ENCODE data around the gene HCFC1R1. TPM values are rescaled to one million over a fixed set of nuclear protein-coding genes. Genes with fewer than 3 reads are reported as not detected.

Gene HCFC1R1
- total RNA-seq, 1 donor from 2014 or later = 48.5 TPM

DNA sequence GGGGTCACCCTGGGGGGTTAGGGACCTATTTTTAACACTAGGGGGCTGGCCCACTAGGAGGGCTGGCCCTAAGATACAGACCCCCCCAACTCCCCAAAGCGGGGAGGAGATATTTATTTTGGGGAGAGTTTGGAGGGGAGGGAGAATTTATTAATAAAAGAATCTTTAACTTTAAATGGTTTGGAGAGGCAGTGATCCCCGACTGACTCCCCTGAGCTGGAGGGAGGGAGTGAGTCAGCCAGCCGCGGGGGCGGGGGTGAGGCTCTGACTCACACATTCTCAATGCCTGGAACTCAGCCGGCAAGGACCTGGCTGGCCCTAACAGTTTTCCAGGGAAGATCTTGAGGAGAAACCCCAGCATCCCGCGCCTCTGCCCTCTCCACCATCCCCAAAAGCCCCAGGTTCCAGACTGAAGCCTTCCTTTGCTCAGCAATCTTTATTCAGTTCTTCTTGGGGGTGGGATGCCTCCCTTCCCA is 1.5 kb downstream of the HCFC1R1 start:
- TF ChIP-seq, protein P1, sequence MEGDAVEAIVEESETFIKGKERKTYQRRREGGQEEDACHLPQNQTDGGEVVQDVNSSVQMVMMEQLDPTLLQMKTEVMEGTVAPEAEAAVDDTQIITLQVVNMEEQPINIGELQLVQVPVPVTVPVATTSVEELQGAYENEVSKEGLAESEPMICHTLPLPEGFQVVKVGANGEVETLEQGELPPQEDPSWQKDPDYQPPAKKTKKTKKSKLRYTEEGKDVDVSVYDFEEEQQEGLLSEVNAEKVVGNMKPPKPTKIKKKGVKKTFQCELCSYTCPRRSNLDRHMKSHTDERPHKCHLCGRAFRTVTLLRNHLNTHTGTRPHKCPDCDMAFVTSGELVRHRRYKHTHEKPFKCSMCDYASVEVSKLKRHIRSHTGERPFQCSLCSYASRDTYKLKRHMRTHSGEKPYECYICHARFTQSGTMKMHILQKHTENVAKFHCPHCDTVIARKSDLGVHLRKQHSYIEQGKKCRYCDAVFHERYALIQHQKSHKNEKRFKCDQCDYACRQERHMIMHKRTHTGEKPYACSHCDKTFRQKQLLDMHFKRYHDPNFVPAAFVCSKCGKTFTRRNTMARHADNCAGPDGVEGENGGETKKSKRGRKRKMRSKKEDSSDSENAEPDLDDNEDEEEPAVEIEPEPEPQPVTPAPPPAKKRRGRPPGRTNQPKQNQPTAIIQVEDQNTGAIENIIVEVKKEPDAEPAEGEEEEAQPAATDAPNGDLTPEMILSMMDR (IDR thresholded peaks at IDR 0.05; ENCODE audit: borderline replicate concordance) = no peak
- H3K4me3 ChIP-seq = peak overlapping the region; percentile 83
- H3K4me1 ChIP-seq = peaks cover 62% of the 10 kb centered on the region
- peak; percentile 88 for DNase-seq
- no peaks in the 10 kb centered on the region for H3K9me3 ChIP-seq (replicated peaks)
- intact Hi-C loops (cut with micrococcal nuclease) = no loop called here
- H3K36me3 ChIP-seq = peaks cover 22% of the 10 kb centered on the region
- H3K27me3 ChIP-seq (ENCODE audit: low read depth) = peaks cover 20% of the 10 kb centered on the region
- peak overlapping the region; percentile 98 for H3K27ac ChIP-seq (replicated peaks)

DNA sequence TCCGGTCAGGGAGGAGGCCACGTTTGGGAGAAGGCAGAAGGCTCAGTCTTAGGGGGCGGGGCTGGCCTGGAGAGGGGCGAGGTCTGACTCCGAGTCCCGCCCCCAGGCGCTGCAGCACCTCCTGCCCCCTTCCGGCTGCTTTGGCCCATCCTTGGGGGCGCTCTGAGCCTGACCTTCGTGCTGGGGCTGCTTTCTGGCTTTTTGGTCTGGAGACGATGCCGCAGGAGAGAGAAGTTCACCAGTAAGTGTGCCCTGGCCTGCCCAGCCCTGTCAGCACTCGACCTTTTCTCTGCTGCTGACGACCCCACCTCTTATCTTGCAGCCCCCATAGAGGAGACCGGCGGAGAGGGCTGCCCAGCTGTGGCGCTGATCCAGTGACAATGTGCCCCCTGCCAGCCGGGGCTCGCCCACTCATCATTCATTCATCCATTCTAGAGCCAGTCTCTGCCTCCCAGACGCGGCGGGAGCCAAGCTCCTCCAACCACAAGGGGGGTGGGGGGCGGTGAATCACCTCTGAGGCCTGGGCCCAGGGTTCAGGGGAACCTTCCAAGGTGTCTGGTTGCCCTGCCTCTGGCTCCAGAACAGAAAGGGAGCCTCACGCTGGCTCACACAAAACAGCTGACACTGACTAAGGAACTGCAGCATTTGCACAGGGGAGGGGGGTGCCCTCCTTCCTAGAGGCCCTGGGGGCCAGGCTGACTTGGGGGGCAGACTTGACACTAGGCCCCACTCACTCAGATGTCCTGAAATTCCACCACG is 2.1 kb downstream of the HCFC1R1 start:
- peak overlapping the region; percentile 98 for H3K27ac ChIP-seq (replicated peaks)
- intact Hi-C loops (cut with micrococcal nuclease) = no loop called here
- TF ChIP-seq, protein P1 (IDR thresholded peaks at IDR 0.05; ENCODE audit: borderline replicate concordance) = peak; percentile 54

DNA sequence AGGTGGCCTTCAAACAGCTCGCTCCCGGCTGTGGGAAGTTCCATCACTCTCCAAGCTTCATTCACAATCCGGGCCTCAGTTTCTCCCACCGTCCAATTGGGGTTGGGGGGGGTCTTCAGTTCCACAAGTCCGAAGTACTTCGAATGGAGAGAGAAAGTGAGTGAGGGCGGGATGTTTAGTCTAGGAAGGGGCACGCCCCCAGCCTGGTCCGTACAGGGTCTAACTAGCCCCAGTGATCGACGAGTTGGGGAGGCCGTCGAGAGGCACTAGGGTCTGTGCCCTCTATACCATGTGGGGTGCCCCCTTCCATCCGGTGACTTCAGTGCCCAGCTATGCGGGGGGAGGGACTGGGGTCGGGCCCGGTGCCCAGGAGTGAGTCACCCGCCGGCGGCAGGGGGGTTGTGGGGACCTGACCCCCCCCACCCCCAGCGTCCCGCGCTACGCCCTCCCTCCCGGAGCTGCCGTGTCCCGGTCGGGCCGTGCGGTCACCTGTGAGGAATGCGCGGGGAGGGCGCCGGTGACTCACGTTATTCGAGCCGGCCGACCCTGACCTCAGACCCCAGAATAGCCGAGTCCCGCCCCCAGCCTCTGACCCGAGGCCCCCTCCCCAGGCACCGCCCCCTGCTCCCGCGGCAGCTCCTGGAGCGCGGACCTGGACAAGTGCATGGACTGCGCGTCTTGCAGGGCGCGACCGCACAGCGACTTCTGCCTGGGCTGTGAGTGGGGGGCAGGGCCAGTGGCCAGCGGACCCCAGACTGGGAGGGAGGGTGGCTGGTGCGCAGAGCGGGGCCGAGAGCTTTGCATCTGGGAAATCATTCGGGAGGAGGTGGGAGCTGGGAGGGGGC is 2.9 kb downstream of the HCFC1R1 start:
- peak overlapping the region; percentile 83 for H3K4me3 ChIP-seq
- H3K27me3 ChIP-seq (ENCODE audit: low read depth) = peaks cover 31% of the 10 kb centered on the region
- TF ChIP-seq, protein P1 (IDR thresholded peaks at IDR 0.05; ENCODE audit: borderline replicate concordance) = no peak
- DNase-seq = peak; percentile 75
- H3K27ac ChIP-seq (replicated peaks) = peak overlapping the region; percentile 98
- intact Hi-C loops (cut with micrococcal nuclease) = no loop called here
- H3K36me3 ChIP-seq = peaks cover 7% of the 10 kb centered on the region
- no peaks in the 10 kb centered on the region for H3K9me3 ChIP-seq (replicated peaks)
- H3K4me1 ChIP-seq = peaks cover 62% of the 10 kb centered on the region

More for the DNA sequence above, 2.1 kb downstream of the HCFC1R1 start:
- peaks cover 15% of the 10 kb centered on the region for H3K36me3 ChIP-seq
- peaks cover 25% of the 10 kb centered on the region for H3K27me3 ChIP-seq (ENCODE audit: low read depth)
- peak; percentile 84 for DNase-seq
- H3K4me1 ChIP-seq = peaks cover 62% of the 10 kb centered on the region
- H3K4me3 ChIP-seq = peak overlapping the region; percentile 83
- no peaks in the 10 kb centered on the region for H3K9me3 ChIP-seq (replicated peaks)

DNA sequence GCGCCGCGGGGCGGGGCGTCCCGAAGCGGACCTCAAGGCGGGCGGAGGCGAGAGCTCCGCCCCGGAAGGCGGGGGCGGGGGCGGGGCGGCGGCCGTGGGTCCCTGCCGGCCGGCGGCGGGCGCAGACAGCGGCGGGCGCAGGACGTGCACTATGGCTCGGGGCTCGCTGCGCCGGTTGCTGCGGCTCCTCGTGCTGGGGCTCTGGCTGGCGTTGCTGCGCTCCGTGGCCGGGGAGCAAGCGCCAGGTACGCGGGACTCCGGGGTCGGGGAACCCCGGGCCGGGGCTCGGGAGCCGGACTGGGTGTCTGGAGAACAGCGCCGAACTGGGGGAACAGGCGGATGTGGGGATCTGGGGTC is 3.5 kb downstream of the HCFC1R1 start, which contains the start of gene TNFRSF12A:
Gene TNFRSF12A, plus strand, starts transcription at position 122 of the 357 bp plus-strand sequence. Its CDS starts 30 bp downstream, at position 152.
- H3K36me3 ChIP-seq = peaks cover 5% of the 10 kb centered on the region
- intact Hi-C loops (cut with micrococcal nuclease) = no loop called here
- peaks cover 62% of the 10 kb centered on the region for H3K4me1 ChIP-seq
- no peaks in the 10 kb centered on the region for H3K9me3 ChIP-seq (replicated peaks)
- TF ChIP-seq, protein P1 (IDR thresholded peaks at IDR 0.05; ENCODE audit: borderline replicate concordance) = peak; percentile 31
- H3K27ac ChIP-seq (replicated peaks) = peak within 1 kb of the TSS; percentile 98
- DNase-seq = peak; percentile 83
- peak within 1 kb of the TSS; percentile 83 for H3K4me3 ChIP-seq
- peaks cover 37% of the 10 kb centered on the region for H3K27me3 ChIP-seq (ENCODE audit: low read depth)

DNA sequence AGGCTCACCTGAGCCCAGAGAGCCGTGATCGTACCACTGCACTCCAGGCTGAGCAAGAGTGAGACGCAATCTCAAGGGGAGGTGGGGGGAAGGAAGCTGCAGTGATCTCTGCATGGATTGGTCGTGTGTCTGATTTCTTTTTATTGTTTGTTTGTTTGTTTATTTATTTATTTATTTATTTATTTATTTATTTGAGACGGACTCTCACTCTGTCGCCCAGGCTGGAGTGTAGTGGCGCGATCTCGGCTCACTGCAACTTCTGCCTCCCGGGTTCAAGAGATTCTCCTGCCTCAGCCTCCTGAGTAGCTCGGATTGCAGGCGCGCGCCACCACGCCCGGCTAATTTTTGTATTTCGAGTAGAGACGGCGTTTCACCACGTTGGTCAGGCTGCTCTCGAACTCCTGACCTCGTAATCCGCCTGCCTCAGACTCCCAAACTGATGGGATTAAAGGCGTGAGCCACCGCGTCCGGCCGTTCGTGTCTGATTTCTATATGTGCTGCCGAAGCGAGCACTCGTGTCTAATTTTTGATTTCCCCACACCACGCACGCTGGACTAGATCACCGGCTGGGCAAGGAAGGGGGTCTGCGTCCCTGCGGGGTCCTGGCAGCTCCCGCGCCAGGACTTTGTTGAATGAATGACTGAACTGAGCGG is 4.0 kb downstream of the HCFC1R1 start:
- peak overlapping the region; percentile 98 for H3K27ac ChIP-seq (replicated peaks)
- peak overlapping the region; percentile 83 for H3K4me3 ChIP-seq
- peaks cover 60% of the 10 kb centered on the region for H3K4me1 ChIP-seq
- DNase-seq = no peak
- intact Hi-C loops (cut with micrococcal nuclease) = no loop called here
- H3K27me3 ChIP-seq (ENCODE audit: low read depth) = peaks cover 42% of the 10 kb centered on the region
- no peaks in the 10 kb centered on the region for H3K9me3 ChIP-seq (replicated peaks)
- H3K36me3 ChIP-seq = peaks cover 5% of the 10 kb centered on the region
- TF ChIP-seq, protein P1 (IDR thresholded peaks at IDR 0.05; ENCODE audit: borderline replicate concordance) = no peak

Measured in left ventricle myocardium inferior (tissue), 1 donor.